Naive B cell (primary cell): Measurements from ENCODE around the gene MBD5. TPM values are rescaled to one million over a fixed set of nuclear protein-coding genes. Genes with fewer than 3 reads are reported as not detected.
"Not testable (repeated sequence)": the region's sequence is repeated elsewhere in the genome, so short reads cannot be mapped to it uniquely, and the experiment has no call there.

ENCODE experiments used
- ATAC-seq, 2 donors: fragments of 150-1000 bp; cut with Tn5 transposase; 2 replicates each; pipeline ENCODE4 v1.10.0; 2021; ENCODE audit warnings: low read depth in 2 of 2, mild to moderate bottlenecking in 2 of 2, moderate library complexity in 2 of 2
- DNase-seq: peaks from one replicate; pipeline ENCODE4 v3.0.0; 2022
- H3K27ac Mint-ChIP-seq, 6 donors: one replicate each; pipeline ENCODE4 v1.8.0; 2020 to 2022; ENCODE audit warnings: mild to moderate bottlenecking in 6 of 6, mixed read lengths in 6 of 6, moderate library complexity in 5 of 6, inconsistent platforms in 2 of 6
- H3K27me3 Mint-ChIP-seq, 3 donors: one replicate each; pipeline ENCODE4 v1.8.0; 2021 to 2022; ENCODE audit warnings: mixed read lengths in 3 of 3, mild to moderate bottlenecking in 1 of 3
- H3K36me3 Mint-ChIP-seq, 2 donors: one replicate each; pipeline ENCODE4 v1.8.0; 2020 to 2022; ENCODE audit warnings: mixed read lengths in 2 of 2, inconsistent platforms in 1 of 2, mild to moderate bottlenecking in 1 of 2
- H3K4me1 Mint-ChIP-seq, 3 donors: one replicate each; pipeline ENCODE4 v1.8.0; 2020 to 2022; ENCODE audit warnings: mixed read lengths in 3 of 3, inconsistent platforms in 1 of 3, mild to moderate bottlenecking in 1 of 3, moderate library complexity in 1 of 3
- H3K4me3 Mint-ChIP-seq, 8 donors: one replicate each; pipeline ENCODE4 v1.8.0; 2020 to 2022; ENCODE audit warnings: mild to moderate bottlenecking in 8 of 8, mixed read lengths in 8 of 8, moderate library complexity in 8 of 8, inconsistent platforms in 2 of 8
- H3K9me3 Mint-ChIP-seq, 7 donors: one replicate each; pipeline ENCODE4 v1.8.0; 2020 to 2022; ENCODE audit warnings: mixed read lengths in 7 of 7, mild to moderate bottlenecking in 5 of 7, inconsistent platforms in 2 of 7, moderate library complexity in 1 of 7
- polyA plus RNA-seq, 6 donors: library from polyadenylated mRNA; unstranded; fragments of 300-500 nt; fragmentation: Illumina TruSeq; gene quantifications; one replicate each; pipeline ENCODE4 v1.2.3, GENCODE V29; 2021; ENCODE audit warnings: low read depth in 6 of 6

Gene MBD5
- polyA plus RNA-seq, 6 donors from 2014 or later: 5.2 to 22.8 (median 16.5) TPM

DNA sequence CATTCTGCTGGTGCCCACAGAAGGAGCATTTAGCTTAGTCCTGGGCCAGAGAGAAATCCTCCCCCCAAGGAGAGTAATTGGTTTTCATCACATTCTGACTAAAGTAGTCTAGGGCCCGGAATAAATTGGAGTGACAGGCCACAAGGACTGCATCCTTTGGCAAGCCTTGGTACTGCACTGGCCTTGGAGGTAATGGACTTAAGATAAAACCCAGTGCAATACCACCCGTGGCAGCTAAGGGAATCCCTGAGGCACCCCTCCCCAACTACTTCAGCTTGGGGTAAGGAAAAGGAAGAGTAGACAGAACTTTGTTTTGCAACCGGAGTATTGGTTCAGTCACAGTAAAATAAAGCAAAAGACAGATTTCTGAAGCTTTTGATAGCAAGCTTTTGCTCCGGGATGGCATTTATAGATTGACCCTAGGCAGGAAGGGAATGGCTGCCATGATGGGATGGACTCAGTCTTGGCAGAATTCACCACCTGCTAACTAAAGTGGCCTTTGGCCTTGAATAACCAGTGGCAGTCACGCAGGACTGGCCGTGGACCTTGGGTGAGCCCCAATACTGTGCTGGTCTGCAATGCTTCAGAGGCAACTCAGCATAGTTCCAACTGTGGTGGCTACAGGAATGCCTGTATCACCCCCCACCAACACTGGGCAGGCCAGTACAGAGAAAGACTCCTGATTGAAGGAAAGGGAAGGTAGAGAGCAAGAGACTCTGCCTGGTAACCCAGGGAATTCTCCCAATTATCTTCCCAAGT lies 14.5 kb upstream of the MBD5 start:
- no peak overlapping the region for H3K4me3 Mint-ChIP-seq
- H3K4me1 Mint-ChIP-seq: peaks cover 39 to 65% (median 50%) of the 10 kb centered on the region in 3 donors
- ATAC-seq (no peak), DNase-seq (no peak)
- no peaks in the 10 kb centered on the region for H3K27me3 Mint-ChIP-seq
- H3K9me3 Mint-ChIP-seq: peaks cover 4 to 28% (median 21%) of the 10 kb centered on the region in 7 donors
- H3K36me3 Mint-ChIP-seq: peaks cover 22 to 33% of the 10 kb centered on the region in 2 donors
- peak overlapping the region in 1 of 6 donors; percentile 8 for H3K27ac Mint-ChIP-seq

DNA sequence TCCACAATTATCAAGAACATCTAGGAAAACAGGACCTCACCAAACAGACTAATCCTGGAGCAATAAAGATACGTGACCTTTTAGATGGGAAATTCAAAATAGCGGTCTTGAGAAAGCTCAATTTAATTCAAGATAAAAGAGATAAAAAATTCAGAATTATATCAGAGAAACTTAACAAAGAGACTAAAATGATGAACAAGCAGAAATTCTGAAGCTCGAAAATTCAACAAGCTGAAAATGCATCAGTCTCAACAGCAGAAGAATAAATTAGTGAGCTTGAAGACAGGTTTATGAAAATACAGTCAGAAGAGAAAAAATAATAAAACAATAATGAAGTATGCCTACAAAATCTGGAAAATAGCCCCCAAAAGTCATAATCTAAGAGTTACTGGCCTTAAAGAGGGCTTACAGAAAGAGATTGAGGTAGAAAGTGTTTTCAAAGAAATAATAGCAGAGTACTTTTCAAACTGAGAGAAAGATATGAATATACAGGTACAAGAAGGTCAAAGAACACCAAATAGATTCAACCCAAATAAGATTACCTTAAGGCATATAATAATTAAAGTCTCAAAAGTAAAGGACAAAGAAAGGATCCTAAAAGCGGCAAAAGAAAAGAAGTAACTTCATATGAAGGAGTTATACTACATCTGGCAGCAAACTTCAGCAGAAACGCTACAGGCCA lies 13.5 kb upstream of the MBD5 start:
- H3K27me3 Mint-ChIP-seq: no peaks in the 10 kb centered on the region
- H3K4me1 Mint-ChIP-seq: peaks cover 36 to 63% (median 55%) of the 10 kb centered on the region in 3 donors
- DNase-seq (no peak), ATAC-seq (no peak)
- peaks cover 2 to 19% (median 13%) of the 10 kb centered on the region in 7 donors for H3K9me3 Mint-ChIP-seq
- H3K36me3 Mint-ChIP-seq: peaks cover 13 to 28% of the 10 kb centered on the region in 2 donors
- peak overlapping the region in 1 of 6 donors; percentile 3 for H3K27ac Mint-ChIP-seq
- H3K4me3 Mint-ChIP-seq: peak overlapping the region in 1 of 8 donors; percentile 25

DNA sequence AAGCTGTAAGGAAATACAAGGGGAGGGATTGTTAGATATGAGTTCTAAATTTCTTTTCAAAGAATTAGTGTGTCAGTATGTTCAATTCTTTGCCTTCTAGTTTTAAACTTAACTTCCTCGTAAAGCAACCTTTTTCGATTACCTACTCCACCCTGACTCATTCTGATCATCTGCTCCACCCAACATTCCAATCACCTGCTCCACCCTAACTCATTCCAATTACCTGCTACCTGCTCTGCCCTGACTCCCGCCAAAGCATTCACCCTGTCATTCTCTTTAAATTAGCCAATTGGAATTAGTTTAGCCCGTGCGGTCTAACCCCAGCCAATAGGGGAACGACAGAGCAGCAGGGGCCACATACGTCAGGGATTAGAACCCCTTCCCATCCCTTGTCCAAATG lies 12.5 kb upstream of the MBD5 start:
- Mint-ChIP-seq H3K4me3 (peak overlapping the region in 1 of 8 donors; percentile 24), H3K27ac (peak overlapping the region in 3 of 6 donors; percentile 21 to 79 (median 54)), H3K36me3 (peaks cover 8 to 19% of the 10 kb centered on the region in 2 donors), H3K4me1 (peaks cover 40 to 66% (median 54%) of the 10 kb centered on the region in 3 donors), H3K9me3 (peaks cover 0 to 10% (median 3%) of the 10 kb centered on the region in 7 donors)
- H3K27me3 Mint-ChIP-seq, DNase-seq, ATAC-seq: not testable (repeated sequence)

DNA sequence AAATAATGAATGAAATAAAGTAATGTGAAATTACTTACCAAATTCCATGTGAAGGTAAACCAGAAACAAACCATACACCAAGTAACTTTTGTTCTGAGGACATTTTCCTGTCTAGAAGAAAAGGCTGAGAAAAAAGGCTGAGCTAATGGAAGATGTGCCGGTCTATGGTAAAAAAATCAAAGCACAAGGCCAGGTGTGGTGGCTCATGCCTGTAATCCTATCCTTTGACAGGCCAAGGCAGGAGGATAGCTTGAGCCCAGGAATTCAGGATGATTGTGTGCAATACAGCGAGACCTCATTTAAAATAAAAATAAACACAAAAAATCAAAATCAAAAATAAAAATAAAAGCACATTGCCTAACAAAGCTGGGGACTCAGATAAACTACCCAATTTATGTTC lies 7.0 kb upstream of the MBD5 start:
- Mint-ChIP-seq H3K4me3 (peak overlapping the region in 1 of 8 donors; percentile 31), H3K36me3 (peaks cover 0 to 9% of the 10 kb centered on the region in 2 donors), H3K9me3 (peaks cover 0 to 7% (median 0%) of the 10 kb centered on the region in 7 donors), H3K4me1 (peaks cover 47 to 58% (median 56%) of the 10 kb centered on the region in 3 donors), H3K27ac (peak overlapping the region in 1 of 6 donors; percentile 87), H3K27me3 (no peaks in the 10 kb centered on the region)
- DNase-seq (no peak), ATAC-seq (no peak)

DNA sequence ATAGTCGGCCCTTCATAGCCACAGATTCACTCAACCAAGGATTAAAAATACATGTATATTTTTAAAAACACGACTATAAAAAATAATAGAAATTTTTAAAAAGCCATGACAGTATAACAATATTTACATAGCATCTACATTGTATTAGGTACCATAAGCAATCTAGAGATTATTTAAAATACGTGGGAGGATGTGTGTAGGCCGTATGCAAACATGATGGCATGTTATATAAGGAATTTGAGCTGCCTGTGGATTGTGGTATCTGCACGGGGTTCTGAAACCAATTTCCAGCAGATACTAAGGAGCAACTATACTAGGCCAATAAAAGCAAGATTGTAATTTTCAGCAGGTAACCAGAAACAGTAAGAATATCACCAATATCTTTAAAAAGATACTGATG lies 6.3 kb upstream of the MBD5 start:
- H3K36me3 Mint-ChIP-seq: peaks cover 0 to 9% of the 10 kb centered on the region in 2 donors
- peaks cover 0 to 4% (median 0%) of the 10 kb centered on the region in 7 donors for H3K9me3 Mint-ChIP-seq
- H3K4me1 Mint-ChIP-seq: peaks cover 44 to 64% (median 59%) of the 10 kb centered on the region in 3 donors
- no peak overlapping the region for H3K27ac Mint-ChIP-seq
- H3K27me3 Mint-ChIP-seq: no peaks in the 10 kb centered on the region
- ATAC-seq (no peak), DNase-seq (no peak)
- H3K4me3 Mint-ChIP-seq: peak overlapping the region in 1 of 8 donors; percentile 12

DNA sequence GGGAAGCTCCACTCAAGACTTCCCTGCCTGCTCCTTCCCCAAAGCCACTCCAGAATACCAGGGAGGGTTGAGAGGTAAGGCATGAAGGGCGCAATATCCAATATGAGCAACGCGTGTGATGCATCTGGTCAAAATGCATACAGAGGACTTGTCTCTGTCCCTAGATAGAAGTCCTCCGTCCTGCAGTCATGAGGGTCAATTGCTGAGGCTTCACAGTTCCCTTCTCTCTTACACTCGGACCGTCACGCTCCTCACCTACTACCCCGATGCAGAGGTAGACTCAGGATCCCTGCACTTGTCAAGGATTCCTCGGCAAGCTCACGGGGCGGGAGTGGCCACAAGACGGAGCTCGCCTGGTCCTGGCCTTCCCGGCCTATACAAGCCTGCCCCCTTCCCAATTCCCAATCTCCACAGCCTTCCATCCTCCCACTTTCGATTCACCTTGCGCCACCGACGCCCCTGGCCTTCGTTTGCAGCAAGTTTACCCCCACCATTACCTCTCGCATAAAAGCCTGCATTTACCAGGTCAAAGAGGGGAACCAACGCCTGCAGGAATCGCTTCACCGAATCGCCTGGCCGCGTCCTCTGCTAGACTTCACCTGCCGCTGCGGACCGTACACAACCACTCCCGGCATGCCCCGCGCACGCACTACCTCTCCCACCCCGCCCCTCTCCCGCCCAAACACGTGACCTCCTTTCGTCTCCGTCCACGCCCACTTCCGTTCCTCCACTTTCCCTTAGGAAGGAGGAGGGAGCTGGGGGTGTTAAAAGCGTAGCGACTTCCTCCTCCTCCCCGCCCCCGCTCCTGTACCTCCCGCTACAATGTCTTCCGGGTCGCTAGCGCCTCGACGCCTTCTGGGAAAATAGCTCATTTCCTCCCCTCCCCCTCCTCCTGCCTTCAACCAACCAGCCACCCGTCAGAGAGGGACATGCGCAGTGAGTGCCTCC lies 506 bp upstream of the MBD5 start, which contains the start of gene ORC4:
Gene ORC4, minus strand, starts transcription at position 627 of the 948 bp plus-strand sequence. CDS start 44,779 bp downstream, outside the sequence.
- H3K4me3 Mint-ChIP-seq: peak within 1 kb of the TSS; percentile 94 to 99 (median 96)
- H3K4me1 Mint-ChIP-seq: peaks cover 39 to 68% (median 59%) of the 10 kb centered on the region in 3 donors
- H3K27ac Mint-ChIP-seq: peak within 1 kb of the TSS; percentile 92 to 99 (median 96)
- no peaks in the 10 kb centered on the region for H3K27me3 Mint-ChIP-seq
- H3K36me3 Mint-ChIP-seq: peaks cover 0 to 8% of the 10 kb centered on the region in 2 donors
- H3K9me3 Mint-ChIP-seq: peaks cover 0 to 1% (median 0%) of the 10 kb centered on the region in 7 donors
- ATAC-seq (peak; percentile 78 to 81), DNase-seq (peak; percentile 95)

DNA sequence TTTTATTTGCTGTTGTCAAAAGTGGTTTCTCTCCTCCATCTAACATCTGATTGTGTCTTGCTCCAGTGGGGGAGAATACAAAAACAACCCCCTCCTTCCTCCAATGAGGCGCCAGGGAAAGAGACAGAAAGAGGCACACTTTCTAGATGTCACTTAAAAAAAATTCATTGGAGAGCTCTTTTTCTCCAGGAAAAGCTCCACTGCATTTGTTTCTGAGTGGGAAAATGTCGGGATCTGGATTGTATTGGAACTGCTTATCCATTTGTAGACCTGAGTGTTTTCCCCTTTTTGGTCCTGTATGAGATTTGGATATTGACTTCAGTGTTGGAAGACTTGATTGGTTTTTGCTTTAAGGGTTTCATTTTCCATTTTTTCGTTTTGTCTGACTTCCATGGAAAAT lies 995 bp downstream of the MBD5 start:
- ATAC-seq: no peak
- Mint-ChIP-seq H3K4me3 (peak overlapping the region; percentile 94 to 99 (median 96)), H3K27ac (peak overlapping the region; percentile 92 to 99 (median 96)), H3K4me1 (peaks cover 32 to 62% (median 54%) of the 10 kb centered on the region in 3 donors), H3K9me3 (no peaks in the 10 kb centered on the region), H3K36me3 (peaks cover 0 to 4% of the 10 kb centered on the region in 2 donors), H3K27me3 (no peaks in the 10 kb centered on the region)
- no peak for DNase-seq

DNA sequence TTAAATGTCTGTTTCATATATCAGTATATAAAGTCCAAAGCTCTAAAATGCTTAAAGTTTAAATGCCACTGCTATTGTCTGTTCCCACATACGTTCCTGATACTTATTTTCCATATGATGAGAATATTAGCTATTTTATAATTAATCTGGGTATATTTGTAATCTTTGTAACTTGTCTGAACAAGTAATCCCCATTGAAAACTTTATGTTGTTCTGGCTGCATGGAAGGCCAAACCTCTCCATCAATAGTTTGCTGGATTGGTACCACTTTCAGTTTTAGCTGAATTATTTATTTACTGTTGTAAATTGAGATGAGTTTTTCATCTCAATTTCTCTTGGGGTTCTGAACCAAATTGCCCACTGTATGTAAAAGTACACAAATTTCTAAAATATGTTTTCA lies 1.5 kb downstream of the MBD5 start:
- Mint-ChIP-seq H3K27ac (peak overlapping the region in 5 of 6 donors; percentile 44 to 99 (median 97)), H3K27me3 (no peaks in the 10 kb centered on the region), H3K9me3 (no peaks in the 10 kb centered on the region), H3K4me3 (peak overlapping the region; percentile 94 to 99 (median 96)), H3K4me1 (peaks cover 32 to 60% (median 53%) of the 10 kb centered on the region in 3 donors), H3K36me3 (peaks cover 0 to 4% of the 10 kb centered on the region in 2 donors)
- no peak for ATAC-seq
- DNase-seq: no peak

DNA sequence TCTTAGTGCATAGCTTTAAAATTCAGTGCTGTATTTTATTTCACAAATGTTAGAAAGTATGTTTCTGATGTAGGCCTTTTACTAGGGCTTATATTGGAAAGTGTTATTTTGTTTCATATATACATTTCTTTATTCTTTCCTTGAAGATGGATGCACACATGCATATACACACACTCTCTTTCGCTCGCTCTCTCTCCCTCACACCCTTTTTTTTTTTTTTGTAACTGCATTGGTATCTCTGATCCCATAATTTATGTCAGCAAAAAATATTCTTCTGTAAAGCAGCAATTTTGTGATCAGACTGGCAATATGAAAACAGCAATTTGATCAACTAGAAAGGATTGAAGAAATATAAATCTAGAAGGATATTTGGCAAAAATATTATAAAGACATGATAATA lies 2.0 kb downstream of the MBD5 start:
- no peaks in the 10 kb centered on the region for H3K9me3 Mint-ChIP-seq
- peak overlapping the region; percentile 16 to 99 (median 68) for H3K4me3 Mint-ChIP-seq
- peak overlapping the region in 3 of 6 donors; percentile 50 to 76 (median 63) for H3K27ac Mint-ChIP-seq
- H3K27me3 Mint-ChIP-seq: no peaks in the 10 kb centered on the region
- no peak for DNase-seq
- no peak for ATAC-seq
- H3K36me3 Mint-ChIP-seq: peaks cover 0 to 4% of the 10 kb centered on the region in 2 donors
- peaks cover 29 to 58% (median 50%) of the 10 kb centered on the region in 3 donors for H3K4me1 Mint-ChIP-seq

DNA sequence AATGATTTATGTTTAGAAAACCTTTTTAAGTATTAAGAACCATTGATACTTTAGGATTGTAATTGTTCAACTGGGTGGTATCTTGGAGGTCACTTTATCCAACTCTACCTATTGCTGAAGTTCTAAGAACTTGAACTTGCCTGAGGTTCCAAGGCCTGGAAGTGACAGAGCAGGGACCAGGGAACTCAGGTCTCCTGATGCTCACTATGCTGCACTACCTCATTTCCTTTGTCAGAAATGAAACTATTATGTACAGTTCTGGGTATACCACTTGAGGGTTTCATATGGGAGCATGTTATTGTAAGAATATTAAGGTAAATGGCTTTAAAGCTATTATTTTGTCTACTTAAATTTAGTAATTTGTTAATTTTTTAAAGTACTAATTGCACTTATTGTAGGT lies 3.0 kb downstream of the MBD5 start:
- H3K9me3 Mint-ChIP-seq: no peaks in the 10 kb centered on the region
- ATAC-seq (no peak), DNase-seq (no peak)
- H3K4me1 Mint-ChIP-seq: peaks cover 24 to 50% (median 40%) of the 10 kb centered on the region in 3 donors
- H3K27me3 Mint-ChIP-seq: no peaks in the 10 kb centered on the region
- peak overlapping the region in 3 of 8 donors; percentile 30 to 94 (median 45) for H3K4me3 Mint-ChIP-seq
- peaks cover 0 to 4% of the 10 kb centered on the region in 2 donors for H3K36me3 Mint-ChIP-seq
- peak overlapping the region in 2 of 6 donors; percentile 24 to 39 for H3K27ac Mint-ChIP-seq

DNA sequence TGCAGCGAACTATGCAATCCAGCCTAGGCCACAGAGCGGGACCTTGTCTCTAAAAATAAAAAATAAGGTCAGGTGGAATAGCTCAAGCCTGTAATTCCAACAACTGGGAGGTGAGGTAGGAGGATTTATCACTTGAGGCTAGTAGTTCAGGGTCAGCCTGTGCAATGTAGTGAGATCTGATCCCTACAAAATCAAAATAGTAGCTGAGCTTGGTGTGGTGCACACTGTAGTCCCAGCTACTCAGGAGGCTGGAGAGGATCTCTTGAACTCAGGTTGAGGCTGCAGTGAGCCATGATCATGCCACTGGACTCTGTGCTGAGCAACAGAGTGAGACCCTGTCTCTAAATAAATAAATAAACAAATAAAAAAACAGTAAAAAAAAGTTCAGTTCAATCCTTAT lies 5.7 kb downstream of the MBD5 start:
- ATAC-seq (no peak), DNase-seq (no peak)
- H3K4me1 Mint-ChIP-seq: peaks cover 12 to 30% (median 24%) of the 10 kb centered on the region in 3 donors
- no peaks in the 10 kb centered on the region for H3K9me3 Mint-ChIP-seq
- no peak overlapping the region for H3K27ac Mint-ChIP-seq
- no peak overlapping the region for H3K4me3 Mint-ChIP-seq
- no peaks in the 10 kb centered on the region for H3K36me3 Mint-ChIP-seq
- H3K27me3 Mint-ChIP-seq: no peaks in the 10 kb centered on the region

DNA sequence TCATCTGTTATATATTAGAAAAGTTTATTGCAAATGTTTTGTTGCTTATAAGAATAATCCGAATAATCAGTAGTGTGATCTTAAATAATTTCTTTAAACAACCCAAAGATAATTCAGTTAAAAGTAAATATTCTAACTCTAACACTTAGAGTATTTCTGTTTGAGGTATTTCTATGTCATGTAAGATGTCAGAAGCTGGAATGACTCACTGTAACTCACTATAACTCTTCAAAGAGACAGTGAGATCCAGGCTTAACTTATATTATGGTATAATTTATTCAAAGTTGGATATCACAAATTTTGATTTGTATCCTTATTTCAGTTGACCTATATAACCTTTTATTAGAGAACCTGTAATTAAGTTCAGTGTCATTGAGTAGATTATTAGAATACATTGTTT lies 6.9 kb downstream of the MBD5 start:
- ATAC-seq: no peak
- Mint-ChIP-seq H3K9me3 (no peaks in the 10 kb centered on the region), H3K4me1 (peaks cover 13 to 26% (median 17%) of the 10 kb centered on the region in 3 donors), H3K36me3 (no peaks in the 10 kb centered on the region), H3K27ac (no peak overlapping the region), H3K4me3 (no peak overlapping the region), H3K27me3 (no peaks in the 10 kb centered on the region)
- no peak for DNase-seq
